D721Med (cell line): ENCODE results near the gene SKOR2.
A peak's percentile ranks its signal among the peaks of the same experiment; 100 is the strongest.

ENCODE experiments used
- DNase-seq: peaks from one replicate; pipeline ENCODE4 v3.0.0; 2011; ENCODE audit warnings: low spot score; ENCODE audit not compliant: insufficient read length
- FAIRE-seq: peaks from 2 replicates; lab custom pipeline; 2011; peaks lifted over from hg19 to GRCh38; lab: Jason Lieb, UNC
- TF ChIP-seq, protein P1 (sequence below): IDR thresholded peaks from 2 replicates; pipeline ENCODE4 v1.5.1; 2012; ENCODE audit warnings: mild to moderate bottlenecking, control low read depth; ENCODE audit not compliant: insufficient read depth; ENCODE audit errors: missing control alignments

Gene SKOR2

DNA sequence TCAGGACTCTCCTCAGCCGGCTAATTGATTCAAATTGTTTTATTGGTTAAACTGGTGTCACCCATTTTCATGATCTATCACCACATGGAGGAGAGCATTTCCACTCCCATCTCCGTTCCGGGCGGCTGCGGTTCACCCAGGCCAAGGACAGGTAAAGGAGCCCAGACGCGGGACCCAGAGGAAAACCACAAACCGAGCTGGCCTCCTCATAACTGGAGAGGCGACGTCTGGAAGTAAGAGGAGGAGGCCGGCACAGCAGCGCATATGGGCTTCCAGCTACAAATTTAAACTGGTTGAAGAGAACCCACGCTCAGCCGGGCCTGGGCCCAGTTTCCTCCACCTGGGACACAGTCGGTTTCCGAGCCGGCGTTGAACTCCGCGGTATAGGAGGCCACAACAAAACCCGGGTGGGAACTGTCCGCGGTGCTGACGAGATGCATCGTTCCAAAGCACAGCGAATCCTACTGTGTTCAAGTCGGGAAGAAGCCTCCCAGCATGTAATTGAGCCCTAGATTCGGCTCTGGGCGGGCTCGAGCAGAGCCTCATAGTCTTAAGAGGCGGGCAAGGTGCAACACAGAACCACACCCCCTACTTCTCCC is 3.0 kb upstream of the SKOR2 start:
- DNase-seq (no peak), FAIRE-seq (no peak)
- TF ChIP-seq, protein P1, sequence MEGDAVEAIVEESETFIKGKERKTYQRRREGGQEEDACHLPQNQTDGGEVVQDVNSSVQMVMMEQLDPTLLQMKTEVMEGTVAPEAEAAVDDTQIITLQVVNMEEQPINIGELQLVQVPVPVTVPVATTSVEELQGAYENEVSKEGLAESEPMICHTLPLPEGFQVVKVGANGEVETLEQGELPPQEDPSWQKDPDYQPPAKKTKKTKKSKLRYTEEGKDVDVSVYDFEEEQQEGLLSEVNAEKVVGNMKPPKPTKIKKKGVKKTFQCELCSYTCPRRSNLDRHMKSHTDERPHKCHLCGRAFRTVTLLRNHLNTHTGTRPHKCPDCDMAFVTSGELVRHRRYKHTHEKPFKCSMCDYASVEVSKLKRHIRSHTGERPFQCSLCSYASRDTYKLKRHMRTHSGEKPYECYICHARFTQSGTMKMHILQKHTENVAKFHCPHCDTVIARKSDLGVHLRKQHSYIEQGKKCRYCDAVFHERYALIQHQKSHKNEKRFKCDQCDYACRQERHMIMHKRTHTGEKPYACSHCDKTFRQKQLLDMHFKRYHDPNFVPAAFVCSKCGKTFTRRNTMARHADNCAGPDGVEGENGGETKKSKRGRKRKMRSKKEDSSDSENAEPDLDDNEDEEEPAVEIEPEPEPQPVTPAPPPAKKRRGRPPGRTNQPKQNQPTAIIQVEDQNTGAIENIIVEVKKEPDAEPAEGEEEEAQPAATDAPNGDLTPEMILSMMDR: no peak

DNA sequence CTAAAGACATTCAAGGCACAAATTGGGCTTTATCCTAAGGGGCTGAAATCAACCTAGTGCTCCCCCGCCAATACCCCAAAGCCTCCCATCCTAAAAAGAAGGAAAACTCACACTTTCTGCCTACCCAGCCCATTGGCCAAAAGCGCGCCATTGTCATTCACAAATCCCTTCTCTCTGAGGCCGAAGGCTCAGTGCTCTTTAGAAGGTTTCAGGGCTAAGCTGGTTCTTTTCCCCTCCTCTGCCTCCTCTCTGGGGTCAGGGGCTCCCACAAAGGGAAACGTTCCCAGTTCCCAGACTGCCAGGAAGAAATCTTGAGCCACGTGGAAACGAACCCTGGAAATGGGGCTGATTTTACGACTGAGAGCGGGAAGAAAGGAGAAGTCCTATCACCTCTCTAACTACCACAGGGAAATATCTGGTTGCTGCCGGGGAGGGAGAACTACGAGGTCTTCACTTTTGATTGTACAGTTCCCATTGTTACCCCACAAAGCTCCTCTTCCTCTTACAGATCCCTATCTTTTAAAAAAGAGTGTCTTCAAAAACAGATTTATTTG is 1.7 kb upstream of the SKOR2 start:
- TF ChIP-seq, protein P1: no peak
- FAIRE-seq: no peak
- DNase-seq: no peak

DNA sequence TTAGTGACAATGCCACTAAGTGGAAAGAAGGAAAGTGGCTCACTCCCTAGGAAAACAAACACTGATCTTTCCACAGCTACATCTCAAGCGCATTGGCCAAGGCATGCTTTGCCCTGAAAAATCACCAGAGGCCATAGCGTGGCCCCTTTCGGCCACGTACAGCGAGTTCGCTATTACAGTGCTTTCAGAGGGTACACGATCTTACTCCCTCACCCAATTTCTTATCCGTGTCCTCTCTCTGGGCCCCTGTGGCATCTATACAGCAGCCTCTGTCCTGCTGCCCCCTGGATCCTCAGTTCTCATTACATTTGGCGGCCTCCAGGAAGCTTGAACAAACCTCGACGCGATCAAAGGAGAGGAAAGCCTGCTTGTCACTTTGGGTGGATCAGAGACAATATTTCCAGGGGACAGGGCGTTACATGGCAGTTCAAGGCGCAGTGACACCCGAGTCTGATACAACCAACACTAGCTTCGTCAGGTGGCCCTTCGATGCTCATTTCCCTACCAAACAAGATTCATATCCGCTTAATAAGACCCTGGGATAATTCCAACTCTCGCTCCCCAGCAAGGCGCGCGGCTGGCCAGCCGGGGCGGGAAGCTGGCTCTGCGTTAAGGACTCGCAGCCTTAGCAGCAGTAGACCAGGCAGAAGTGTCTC is 941 bp downstream of the SKOR2 start:
- DNase-seq (peak; percentile 33), FAIRE-seq (no peak)
- TF ChIP-seq, protein P1: no peak

DNA sequence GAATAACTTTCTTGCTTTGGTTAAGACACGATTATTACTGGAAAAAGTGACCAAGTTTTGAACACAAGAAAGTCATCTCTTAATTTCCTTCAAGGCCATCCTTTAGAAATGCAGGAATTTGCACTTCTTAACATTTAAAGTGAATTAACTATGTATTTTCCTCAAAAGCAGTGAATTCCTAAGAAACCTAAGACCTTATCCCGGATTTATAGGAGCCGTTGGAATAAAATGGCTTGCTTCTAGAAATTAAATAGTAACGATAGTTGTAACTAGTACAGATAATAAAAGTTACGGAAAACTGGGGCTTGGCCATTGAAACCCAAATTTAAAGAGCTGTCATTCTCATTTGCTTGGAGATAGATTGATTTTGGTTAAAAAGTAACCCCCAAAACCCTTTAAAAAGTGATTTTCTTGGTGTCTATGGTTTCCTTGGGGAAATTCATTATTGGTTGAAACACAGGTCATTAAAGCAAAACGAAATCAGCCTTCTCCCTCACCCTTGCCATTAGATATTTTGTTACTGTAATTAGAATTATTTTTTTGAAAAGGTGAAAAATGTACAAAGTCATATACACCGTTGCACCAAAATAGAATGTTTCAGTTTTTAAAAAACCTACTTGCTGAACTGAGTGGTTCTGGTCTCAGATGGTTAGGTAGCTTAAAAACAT is 2.0 kb downstream of the SKOR2 start:
- TF ChIP-seq, protein P1: no peak
- FAIRE-seq (peak; percentile 6), DNase-seq (no peak)

DNA sequence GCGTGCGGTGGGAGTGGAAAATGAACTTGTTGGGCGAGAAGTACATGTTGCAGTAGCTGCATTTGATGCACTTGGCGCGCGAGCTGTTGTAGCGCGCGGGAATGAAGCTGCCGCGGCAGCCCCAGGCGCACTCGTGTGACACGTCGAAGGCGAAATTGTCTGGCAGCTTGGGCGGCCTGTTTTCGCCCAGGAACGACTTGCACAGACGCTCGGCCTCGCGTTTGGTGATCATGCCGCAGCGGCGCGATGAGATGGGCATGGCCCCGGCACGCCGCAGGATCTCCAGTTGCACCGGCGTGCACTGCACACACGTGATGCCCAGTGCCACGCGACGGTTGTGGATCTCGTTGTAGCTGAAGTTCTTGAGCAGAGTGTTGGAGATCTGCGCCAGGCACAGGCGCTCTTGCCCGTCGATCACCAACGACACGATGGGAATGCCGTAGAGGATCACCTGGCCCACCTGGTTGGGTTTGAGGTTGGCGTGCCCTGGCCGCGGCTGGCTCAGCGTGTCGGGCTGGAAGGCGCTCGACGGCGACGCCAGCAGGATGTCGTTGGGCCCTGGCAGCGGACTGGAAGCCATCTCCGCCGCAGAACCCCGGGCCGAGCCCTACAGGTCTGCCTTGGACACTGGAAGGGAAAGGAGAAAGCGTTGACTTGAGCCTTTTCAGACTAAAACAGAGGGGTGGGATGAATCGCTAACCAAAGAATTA is 2.7 kb downstream of the SKOR2 start:
- FAIRE-seq: no peak
- DNase-seq: no peak
- TF ChIP-seq, protein P1: no peak

DNA sequence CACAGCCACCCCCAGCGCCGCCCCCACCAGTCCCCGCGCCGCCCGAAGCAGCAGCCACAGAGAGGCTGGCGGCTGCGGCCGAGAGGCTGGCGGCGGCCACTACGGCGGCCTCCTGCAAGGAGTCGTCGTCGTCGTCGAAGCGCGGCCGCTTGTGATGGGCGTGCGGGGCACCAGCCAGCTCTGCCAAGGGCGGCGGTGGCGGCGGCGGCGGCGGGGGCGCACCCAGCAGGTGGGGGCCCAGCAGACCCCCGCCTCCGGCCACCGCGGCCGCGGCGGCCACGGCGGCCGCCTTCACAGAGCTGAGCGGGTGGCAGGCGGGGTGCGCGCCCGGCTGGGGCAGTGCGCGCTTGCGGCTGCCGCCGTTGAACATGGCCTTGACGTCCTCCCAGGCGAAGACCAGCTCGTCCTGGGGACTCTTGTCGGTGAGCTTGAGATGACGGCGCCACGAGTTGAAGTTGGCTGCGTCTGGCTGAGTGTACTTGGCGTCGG is 3.3 kb downstream of the SKOR2 start:
- TF ChIP-seq, protein P1: no peak
- no peak for FAIRE-seq
- no peak for DNase-seq
